NT2/D1 (cell line): ENCODE data around the gene GPR183.

Experiments
- YY1 ChIP-seq: IDR thresholded peaks from 2 replicates; pipeline ENCODE4 v1.6.1; 2011; ENCODE audit not compliant: insufficient read length, insufficient read depth
- ZNF274 ChIP-seq: IDR thresholded peaks from 2 replicates; pipeline ENCODE4 v1.6.1; 2011; ENCODE audit warnings: mild to moderate bottlenecking, low read depth, low read length

GRCh38 chr13:99344610-99345208 is 37.5 kb upstream of the GPR183 start:
- TF ChIP-seq YY1 (no peak), ZNF274 (no peak)
